HL-60 (cell line): Measurements from ENCODE around the gene TMPRSS11A.

Source experiments
- GABPA ChIP-seq: IDR thresholded peaks from 2 replicates; pipeline ENCODE4 v1.6.1; 2012; ENCODE audit warnings: low read depth
- POLR2AphosphoS5 ChIP-seq: IDR thresholded peaks from 2 replicates; pipeline ENCODE4 v1.6.1; 2012; ENCODE audit warnings: low read depth
- SPI1 ChIP-seq: IDR thresholded peaks from 2 replicates; pipeline ENCODE4 v1.6.1; 2012; ENCODE audit warnings: low read depth, mild to moderate bottlenecking, borderline replicate concordance
- TF ChIP-seq, protein P1 (sequence below): IDR thresholded peaks from one replicate; pipeline ENCODE4 v1.5.1; 2011; ENCODE audit warnings: low read length, control low read depth, inconsistent platforms; ENCODE audit not compliant: insufficient read depth
- TF ChIP-seq, protein P2 (sequence below): IDR thresholded peaks from 2 replicates; pipeline ENCODE4 v1.6.1; 2012; ENCODE audit warnings: low read depth; ENCODE audit not compliant: insufficient replicate concordance

DNA sequence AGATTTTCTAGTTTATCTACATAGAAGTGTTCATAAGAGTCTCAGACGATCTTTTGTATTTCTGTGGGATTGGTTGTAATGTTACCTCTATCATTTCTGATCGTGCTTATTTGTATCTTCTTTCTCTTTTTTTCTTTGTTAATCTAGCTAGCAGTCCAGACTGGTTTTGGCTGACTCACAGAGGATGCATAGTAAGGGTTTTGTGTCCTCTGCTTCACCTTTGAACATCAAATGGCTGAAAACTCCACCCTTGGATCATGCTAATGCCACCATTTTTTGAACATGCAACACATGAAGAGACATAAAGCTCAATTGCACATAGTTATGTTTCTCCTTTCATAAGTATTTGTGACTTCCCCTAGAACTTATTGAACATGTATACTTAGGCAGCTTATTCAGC, 22.8 kb downstream of the TMPRSS11A start:
- TF ChIP-seq, protein P1, sequence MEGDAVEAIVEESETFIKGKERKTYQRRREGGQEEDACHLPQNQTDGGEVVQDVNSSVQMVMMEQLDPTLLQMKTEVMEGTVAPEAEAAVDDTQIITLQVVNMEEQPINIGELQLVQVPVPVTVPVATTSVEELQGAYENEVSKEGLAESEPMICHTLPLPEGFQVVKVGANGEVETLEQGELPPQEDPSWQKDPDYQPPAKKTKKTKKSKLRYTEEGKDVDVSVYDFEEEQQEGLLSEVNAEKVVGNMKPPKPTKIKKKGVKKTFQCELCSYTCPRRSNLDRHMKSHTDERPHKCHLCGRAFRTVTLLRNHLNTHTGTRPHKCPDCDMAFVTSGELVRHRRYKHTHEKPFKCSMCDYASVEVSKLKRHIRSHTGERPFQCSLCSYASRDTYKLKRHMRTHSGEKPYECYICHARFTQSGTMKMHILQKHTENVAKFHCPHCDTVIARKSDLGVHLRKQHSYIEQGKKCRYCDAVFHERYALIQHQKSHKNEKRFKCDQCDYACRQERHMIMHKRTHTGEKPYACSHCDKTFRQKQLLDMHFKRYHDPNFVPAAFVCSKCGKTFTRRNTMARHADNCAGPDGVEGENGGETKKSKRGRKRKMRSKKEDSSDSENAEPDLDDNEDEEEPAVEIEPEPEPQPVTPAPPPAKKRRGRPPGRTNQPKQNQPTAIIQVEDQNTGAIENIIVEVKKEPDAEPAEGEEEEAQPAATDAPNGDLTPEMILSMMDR: no peak
- no peak for TF ChIP-seq POLR2AphosphoS5
- TF ChIP-seq, protein P2, sequence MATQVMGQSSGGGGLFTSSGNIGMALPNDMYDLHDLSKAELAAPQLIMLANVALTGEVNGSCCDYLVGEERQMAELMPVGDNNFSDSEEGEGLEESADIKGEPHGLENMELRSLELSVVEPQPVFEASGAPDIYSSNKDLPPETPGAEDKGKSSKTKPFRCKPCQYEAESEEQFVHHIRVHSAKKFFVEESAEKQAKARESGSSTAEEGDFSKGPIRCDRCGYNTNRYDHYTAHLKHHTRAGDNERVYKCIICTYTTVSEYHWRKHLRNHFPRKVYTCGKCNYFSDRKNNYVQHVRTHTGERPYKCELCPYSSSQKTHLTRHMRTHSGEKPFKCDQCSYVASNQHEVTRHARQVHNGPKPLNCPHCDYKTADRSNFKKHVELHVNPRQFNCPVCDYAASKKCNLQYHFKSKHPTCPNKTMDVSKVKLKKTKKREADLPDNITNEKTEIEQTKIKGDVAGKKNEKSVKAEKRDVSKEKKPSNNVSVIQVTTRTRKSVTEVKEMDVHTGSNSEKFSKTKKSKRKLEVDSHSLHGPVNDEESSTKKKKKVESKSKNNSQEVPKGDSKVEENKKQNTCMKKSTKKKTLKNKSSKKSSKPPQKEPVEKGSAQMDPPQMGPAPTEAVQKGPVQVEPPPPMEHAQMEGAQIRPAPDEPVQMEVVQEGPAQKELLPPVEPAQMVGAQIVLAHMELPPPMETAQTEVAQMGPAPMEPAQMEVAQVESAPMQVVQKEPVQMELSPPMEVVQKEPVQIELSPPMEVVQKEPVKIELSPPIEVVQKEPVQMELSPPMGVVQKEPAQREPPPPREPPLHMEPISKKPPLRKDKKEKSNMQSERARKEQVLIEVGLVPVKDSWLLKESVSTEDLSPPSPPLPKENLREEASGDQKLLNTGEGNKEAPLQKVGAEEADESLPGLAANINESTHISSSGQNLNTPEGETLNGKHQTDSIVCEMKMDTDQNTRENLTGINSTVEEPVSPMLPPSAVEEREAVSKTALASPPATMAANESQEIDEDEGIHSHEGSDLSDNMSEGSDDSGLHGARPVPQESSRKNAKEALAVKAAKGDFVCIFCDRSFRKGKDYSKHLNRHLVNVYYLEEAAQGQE: no peak
- TF ChIP-seq GABPA: no peak
- no peak for TF ChIP-seq SPI1
